Measurements from ENCODE around the gene TRIOBP.

TRIOBP gene

GRCh38 chr22:37708580-37709444, 12.0 kb downstream of the TRIOBP start:
- TF ChIP-seq SIN3A (IDR thresholded peaks at IDR 0.05; ENCODE audit: borderline replicate concordance, insufficient read depth, low read length), result no peak
- no peak for TF ChIP-seq FOXP2 (optimal IDR thresholded peaks at IDR 0.05; ENCODE audit: borderline replicate concordance, extremely low read depth, extremely low read length, insufficient read depth)
- no peak for TF ChIP-seq POLR2AphosphoS5 (IDR thresholded peaks at IDR 0.05; ENCODE audit: low read depth, low read length)
- TF ChIP-seq TAF1 (IDR thresholded peaks at IDR 0.05; ENCODE audit: borderline replicate concordance, insufficient read depth, low read length), result no peak
- TF ChIP-seq REST (IDR thresholded peaks at IDR 0.05; ENCODE audit: insufficient read depth in 1 of 2, low read depth in 2 of 2, low read length in 2 of 2), result no peak

- TF ChIP-seq FOXP2 (optimal IDR thresholded peaks at IDR 0.05; ENCODE audit: borderline replicate concordance, extremely low read depth, extremely low read length, insufficient read depth) (no peak), POLR2AphosphoS5 (IDR thresholded peaks at IDR 0.05; ENCODE audit: low read depth, low read length) (no peak), SIN3A (IDR thresholded peaks at IDR 0.05; ENCODE audit: borderline replicate concordance, insufficient read depth, low read length) (no peak), TAF1 (IDR thresholded peaks at IDR 0.05; ENCODE audit: borderline replicate concordance, insufficient read depth, low read length) (no peak), REST (IDR thresholded peaks at IDR 0.05; ENCODE audit: insufficient read depth in 1 of 2, low read depth in 2 of 2, low read length in 2 of 2) (no peak)
Measured at GRCh38 chr22:37709445-37709765, 12.6 kb downstream of the TRIOBP start.

- TF ChIP-seq SIN3A (IDR thresholded peaks at IDR 0.05; ENCODE audit: borderline replicate concordance, insufficient read depth, low read length) (no peak), TAF1 (IDR thresholded peaks at IDR 0.05; ENCODE audit: borderline replicate concordance, insufficient read depth, low read length) (no peak), POLR2AphosphoS5 (IDR thresholded peaks at IDR 0.05; ENCODE audit: low read depth, low read length) (no peak), REST (IDR thresholded peaks at IDR 0.05; ENCODE audit: insufficient read depth in 1 of 2, low read depth in 2 of 2, low read length in 2 of 2) (no peak), FOXP2 (optimal IDR thresholded peaks at IDR 0.05; ENCODE audit: borderline replicate concordance, extremely low read depth, extremely low read length, insufficient read depth) (no peak)
Measured at GRCh38 chr22:37710675-37711074, 13.8 kb downstream of the TRIOBP start.

- no peak for TF ChIP-seq TAF1 (IDR thresholded peaks at IDR 0.05; ENCODE audit: borderline replicate concordance, insufficient read depth, low read length)
- TF ChIP-seq SIN3A (IDR thresholded peaks at IDR 0.05; ENCODE audit: borderline replicate concordance, insufficient read depth, low read length), result no peak
- TF ChIP-seq POLR2AphosphoS5 (IDR thresholded peaks at IDR 0.05; ENCODE audit: low read depth, low read length), result no peak
- TF ChIP-seq REST (IDR thresholded peaks at IDR 0.05; ENCODE audit: insufficient read depth in 1 of 2, low read depth in 2 of 2, low read length in 2 of 2), result no peak
- no peak for TF ChIP-seq FOXP2 (optimal IDR thresholded peaks at IDR 0.05; ENCODE audit: borderline replicate concordance, extremely low read depth, extremely low read length, insufficient read depth)
Measured at GRCh38 chr22:37711490-37711889, 14.6 kb downstream of the TRIOBP start.
